H9 (cell line): ENCODE results near the gene ZNF613. TPM values are rescaled to one million over a fixed set of nuclear protein-coding genes. Genes with fewer than 3 reads are reported as not detected.

Experiments used
- DNase-seq: peaks from one replicate; pipeline ENCODE4 v3.0.0-alpha.2; 2017
- H2AFZ ChIP-seq: one replicate; pipeline ENCODE4 v1.6.1; 2013; ENCODE audit warnings: mild to moderate bottlenecking, low read length, control low read depth, moderate library complexity
- H2AK5ac ChIP-seq: 2 replicates; pipeline ENCODE4 v1.6.1; 2013; ENCODE audit warnings: low read length, control low read depth, mixed read lengths; ENCODE audit not compliant: insufficient read length
- H2BK120ac ChIP-seq: one replicate; pipeline ENCODE4 v1.6.1; 2013; ENCODE audit warnings: low read depth, mild to moderate bottlenecking, low read length, control low read depth, inconsistent platforms; ENCODE audit not compliant: poor library complexity, severe bottlenecking
- H2BK12ac ChIP-seq: 2 replicates; pipeline ENCODE4 v1.6.1; 2013; ENCODE audit warnings: low read length, control low read depth, mixed read lengths, low read depth; ENCODE audit not compliant: insufficient read length
- H2BK15ac ChIP-seq: 2 replicates; pipeline ENCODE4 v1.6.1; 2013; ENCODE audit warnings: low read depth, low read length, control low read depth
- H2BK20ac ChIP-seq: one replicate; pipeline ENCODE4 v1.6.1; 2013; ENCODE audit warnings: low read depth, mild to moderate bottlenecking, low read length, control low read depth, inconsistent platforms; ENCODE audit not compliant: poor library complexity, severe bottlenecking
- H2BK5ac ChIP-seq: 2 replicates; pipeline ENCODE4 v1.6.1; 2013; ENCODE audit warnings: low read length, control low read depth, mixed read lengths; ENCODE audit not compliant: insufficient read length
- H3K14ac ChIP-seq: 2 replicates; pipeline ENCODE4 v1.6.1; 2013; ENCODE audit warnings: low read length, control low read depth; ENCODE audit not compliant: insufficient read depth
- H3K18ac ChIP-seq: 2 replicates; pipeline ENCODE4 v1.6.1; 2013; ENCODE audit warnings: low read depth, mild to moderate bottlenecking, mixed read lengths, low read length, control low read depth; ENCODE audit not compliant: insufficient read length
- H3K23ac ChIP-seq: 2 replicates; pipeline ENCODE4 v1.6.1; 2013; ENCODE audit warnings: low read length, control low read depth, mixed read lengths, low read depth; ENCODE audit not compliant: insufficient read length
- H3K23me2 ChIP-seq: 2 replicates; pipeline ENCODE4 v1.6.1; 2013; ENCODE audit warnings: low read depth, mild to moderate bottlenecking, mixed read lengths, low read length, control low read depth; ENCODE audit not compliant: insufficient read length, poor library complexity, severe bottlenecking
- H3K27ac ChIP-seq: 2 replicates; pipeline ENCODE4 v1.5.1; 2013; ENCODE audit warnings: low read length, control low read depth, mixed read lengths, low read depth; ENCODE audit not compliant: insufficient read length
- H3K27me3 ChIP-seq: 2 replicates; pipeline ENCODE4 v1.6.1; 2013; ENCODE audit warnings: low read length, control low read depth, inconsistent platforms; ENCODE audit not compliant: insufficient read depth
- H3K4ac ChIP-seq: 2 replicates; pipeline ENCODE4 v1.6.1; 2013; ENCODE audit warnings: low read depth, mild to moderate bottlenecking, control low read depth, inconsistent platforms, low read length, moderate library complexity
- H3K4me1 ChIP-seq: 2 replicates; pipeline ENCODE4 v1.6.1; 2013; ENCODE audit warnings: low read length, control low read depth, inconsistent platforms; ENCODE audit not compliant: insufficient read depth
- H3K4me2 ChIP-seq: 2 replicates; pipeline ENCODE4 v1.6.1; 2013; ENCODE audit warnings: low read length, control low read depth, mixed read lengths; ENCODE audit not compliant: insufficient read length, insufficient read depth
- H3K56ac ChIP-seq: 2 replicates; pipeline ENCODE4 v1.6.1; 2013; ENCODE audit warnings: low read depth, mild to moderate bottlenecking, mixed read lengths, low read length, control low read depth; ENCODE audit not compliant: insufficient read length
- H3K79me1 ChIP-seq: 2 replicates; pipeline ENCODE4 v1.6.1; 2013; ENCODE audit warnings: low read depth, mild to moderate bottlenecking, moderate library complexity, low read length, control low read depth, inconsistent platforms; ENCODE audit not compliant: insufficient read depth, poor library complexity, severe bottlenecking
- H3K79me2 ChIP-seq: 2 replicates; pipeline ENCODE4 v1.6.1; 2013; ENCODE audit warnings: low read length, control low read depth, inconsistent platforms; ENCODE audit not compliant: insufficient read depth
- H3K9ac ChIP-seq: 2 replicates; pipeline ENCODE4 v1.6.1; 2013; ENCODE audit warnings: low read length, control low read depth, mixed read lengths; ENCODE audit not compliant: insufficient read length; ENCODE audit errors: extremely low read depth
- H3K9me3 ChIP-seq: one replicate; pipeline ENCODE4 v1.6.1; 2013; ENCODE audit warnings: low read depth, low read length, inconsistent platforms; ENCODE audit not compliant: control insufficient read depth
- H3T11ph ChIP-seq: one replicate; pipeline ENCODE4 v1.6.1; 2013; ENCODE audit warnings: mild to moderate bottlenecking, low read length, control low read depth, inconsistent platforms
- H4K20me1 ChIP-seq: one replicate; pipeline ENCODE4 v1.6.1; 2013; ENCODE audit not compliant: control insufficient read depth, insufficient read length, insufficient read depth
- H4K5ac ChIP-seq: 2 replicates; pipeline ENCODE4 v1.6.1; 2013; ENCODE audit warnings: low read depth, mild to moderate bottlenecking, mixed read lengths, low read length, control low read depth; ENCODE audit not compliant: insufficient read length
- H4K8ac ChIP-seq: replicated peaks from 2 replicates; pipeline ENCODE4 v1.6.1; 2013; ENCODE audit warnings: low read length, control low read depth, mixed read lengths, low read depth; ENCODE audit not compliant: insufficient read length
- H4K91ac ChIP-seq: 2 replicates; pipeline ENCODE4 v1.6.1; 2013; ENCODE audit warnings: low read depth, mild to moderate bottlenecking, moderate library complexity, mixed read lengths, low read length, control low read depth; ENCODE audit not compliant: insufficient read length
- H3K27ac Mint-ChIP-seq, 3 experiments: 2 replicates in 2 of 3; 3 replicates in 1 of 3; pipeline ENCODE4 v1.8.0; 2020 to 2021; ENCODE audit warnings: mixed read lengths in 3 of 3, mild to moderate bottlenecking in 1 of 3, moderate library complexity in 1 of 3
- H3K27me3 Mint-ChIP-seq: 2 replicates; pipeline ENCODE4 v1.8.0; 2021; ENCODE audit warnings: low read depth, mild to moderate bottlenecking, moderate library complexity, mixed read lengths
- H3K36me3 Mint-ChIP-seq, 3 experiments: 2 replicates in 2 of 3; 3 replicates in 1 of 3; pipeline ENCODE4 v1.8.0; 2020 to 2021; ENCODE audit warnings: low read depth in 3 of 3, mixed read lengths in 3 of 3; ENCODE audit not compliant: insufficient read depth in 1 of 3
- H3K4me1 Mint-ChIP-seq, 2 experiments: 2 replicates each; pipeline ENCODE4 v1.8.0; 2020; ENCODE audit warnings: mixed read lengths in 2 of 2
- H3K4me3 Mint-ChIP-seq, 2 experiments: 2 replicates in 1 of 2; 3 replicates in 1 of 2; pipeline ENCODE4 v1.8.0; 2020 to 2021; ENCODE audit warnings: mild to moderate bottlenecking in 2 of 2, mixed read lengths in 2 of 2, moderate library complexity in 1 of 2
- H3K9me3 Mint-ChIP-seq, 2 experiments: 2 replicates in 1 of 2; 3 replicates in 1 of 2; pipeline ENCODE4 v1.8.0; 2020; ENCODE audit warnings: mild to moderate bottlenecking in 2 of 2, mixed read lengths in 2 of 2, moderate library complexity in 1 of 2
- WGBS: extraction: QIAGEN DNeasy Blood & Tissue Kit; methylation state at CpG from one replicate; pipeline ENCODE4 v1.1.7; 2013; ENCODE audit warnings: missing lambda C conversion rate, low lambda C conversion rate, mixed read lengths; ENCODE audit not compliant: insufficient read length; ENCODE audit errors: extremely low coverage; 5-methylcytosine and 5-hydroxymethylcytosine counted together
- total RNA-seq: library from RNA; stranded (reverse); gene quantifications from 2 replicates; pipeline ENCODE4 v1.2.1, GENCODE V29; 2021
- TF ChIP-seq, protein P1 (sequence below): fragments of 200-600 bp; sonication (generic); conservative IDR thresholded peaks from 3 replicates; pipeline ENCODE4 v1.8.0; 2021; ENCODE audit warnings: antibody characterized with exemption, mild to moderate bottlenecking

ZNF613 gene
- total RNA-seq, 1 experiment from 2014 or later: 20.6 TPM

DNA sequence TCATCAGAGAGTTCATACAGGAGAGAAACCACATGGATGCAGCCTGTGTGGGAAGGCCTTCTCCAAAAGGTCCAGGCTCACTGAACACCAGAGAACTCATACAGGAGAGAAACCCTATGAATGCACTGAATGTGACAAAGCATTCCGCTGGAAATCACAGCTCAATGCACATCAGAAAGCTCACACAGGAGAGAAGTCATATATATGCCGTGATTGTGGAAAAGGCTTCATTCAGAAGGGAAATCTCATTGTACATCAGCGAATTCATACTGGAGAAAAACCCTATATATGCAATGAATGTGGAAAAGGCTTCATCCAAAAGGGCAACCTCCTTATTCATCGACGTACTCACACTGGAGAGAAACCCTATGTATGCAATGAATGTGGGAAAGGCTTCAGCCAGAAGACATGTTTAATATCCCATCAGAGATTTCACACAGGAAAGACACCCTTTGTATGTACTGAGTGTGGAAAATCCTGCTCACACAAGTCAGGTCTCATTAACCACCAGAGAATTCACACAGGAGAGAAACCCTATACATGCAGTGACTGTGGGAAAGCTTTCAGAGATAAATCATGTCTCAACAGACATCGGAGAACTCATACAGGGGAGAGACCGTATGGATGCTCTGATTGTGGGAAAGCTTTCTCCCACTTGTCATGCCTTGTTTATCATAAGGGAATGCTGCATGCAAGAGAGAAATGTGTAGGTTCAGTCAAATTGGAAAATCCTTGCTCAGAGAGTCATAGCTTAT is 17.7 kb downstream of the ZNF613 start:
- no peak overlapping the region for H3K23ac ChIP-seq
- TF ChIP-seq, protein P1, sequence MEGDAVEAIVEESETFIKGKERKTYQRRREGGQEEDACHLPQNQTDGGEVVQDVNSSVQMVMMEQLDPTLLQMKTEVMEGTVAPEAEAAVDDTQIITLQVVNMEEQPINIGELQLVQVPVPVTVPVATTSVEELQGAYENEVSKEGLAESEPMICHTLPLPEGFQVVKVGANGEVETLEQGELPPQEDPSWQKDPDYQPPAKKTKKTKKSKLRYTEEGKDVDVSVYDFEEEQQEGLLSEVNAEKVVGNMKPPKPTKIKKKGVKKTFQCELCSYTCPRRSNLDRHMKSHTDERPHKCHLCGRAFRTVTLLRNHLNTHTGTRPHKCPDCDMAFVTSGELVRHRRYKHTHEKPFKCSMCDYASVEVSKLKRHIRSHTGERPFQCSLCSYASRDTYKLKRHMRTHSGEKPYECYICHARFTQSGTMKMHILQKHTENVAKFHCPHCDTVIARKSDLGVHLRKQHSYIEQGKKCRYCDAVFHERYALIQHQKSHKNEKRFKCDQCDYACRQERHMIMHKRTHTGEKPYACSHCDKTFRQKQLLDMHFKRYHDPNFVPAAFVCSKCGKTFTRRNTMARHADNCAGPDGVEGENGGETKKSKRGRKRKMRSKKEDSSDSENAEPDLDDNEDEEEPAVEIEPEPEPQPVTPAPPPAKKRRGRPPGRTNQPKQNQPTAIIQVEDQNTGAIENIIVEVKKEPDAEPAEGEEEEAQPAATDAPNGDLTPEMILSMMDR: no peak
- no peak overlapping the region for H3T11ph ChIP-seq
- no peak overlapping the region for H4K5ac ChIP-seq
- no peak for DNase-seq
- H4K20me1 ChIP-seq: no peaks in the 10 kb centered on the region
- no peak overlapping the region for H3K18ac ChIP-seq
- no peak overlapping the region for H3K4ac ChIP-seq
- no peak overlapping the region for H2BK20ac ChIP-seq
- WGBS: no CpG with 5 or more reads among the region's 7 CpGs
- no peak overlapping the region for H2AFZ ChIP-seq
- Mint-ChIP-seq H3K4me1 (no peaks in the 10 kb centered on the region), H3K4me3 (no peak overlapping the region), H3K27ac (no peak overlapping the region), H3K27me3 (peaks cover 5% of the 10 kb centered on the region), H3K9me3 (peaks cover 96 to 98% of the 10 kb centered on the region in 2 experiments), H3K36me3 (peaks cover 74 to 97% (median 86%) of the 10 kb centered on the region in 3 experiments)
- no peaks in the 10 kb centered on the region for H3K23me2 ChIP-seq
- H2BK12ac ChIP-seq: no peak overlapping the region
- H3K14ac ChIP-seq: no peak overlapping the region
- H3K4me2 ChIP-seq: no peak overlapping the region
- H3K27ac ChIP-seq: no peak overlapping the region
- H2BK5ac ChIP-seq: no peak overlapping the region
- no peak overlapping the region for H4K91ac ChIP-seq
- H3K9ac ChIP-seq: no peak overlapping the region
- H3K79me2 ChIP-seq: no peaks in the 10 kb centered on the region
- H3K4me1 ChIP-seq: no peaks in the 10 kb centered on the region
- H2BK15ac ChIP-seq: no peak overlapping the region
- H2BK120ac ChIP-seq: no peak overlapping the region
- H3K9me3 ChIP-seq: peaks cover 75% of the 10 kb centered on the region
- H2AK5ac ChIP-seq: no peak overlapping the region
- no peak overlapping the region for H3K56ac ChIP-seq
- no peak overlapping the region for H4K8ac ChIP-seq
- H3K79me1 ChIP-seq: no peaks in the 10 kb centered on the region
- H3K27me3 ChIP-seq: no peaks in the 10 kb centered on the region
